AG04450 (cell line): Measurements from ENCODE around the gene ARL5C. TPM values are rescaled to one million over a fixed set of nuclear protein-coding genes. Genes with fewer than 3 reads are reported as not detected.

Experiments
- CTCF ChIA-PET: fragments of 300-600, 350-600 bp; formaldehyde crosslinking; extraction: SDS; loops from one replicate; lab custom pipeline; 2022; ENCODE audit warnings: antibody characterized with exemption, inconsistent platforms; lab: Charles Lee
- POLR2A ChIA-PET: fragments of 350-600 bp; formaldehyde crosslinking; extraction: SDS; loops from one replicate; lab custom pipeline; 2021; ENCODE audit warnings: antibody characterized with exemption, inconsistent platforms; lab: Yijun Ruan, JAX
- DNase-seq: peaks from one replicate; pipeline ENCODE4 v3.0.0-alpha.2; 2011; ENCODE audit warnings: low read depth, low spot score
- H3K27ac ChIP-seq: one replicate; pipeline ENCODE4 v1.5.1; 2012; ENCODE audit warnings: low read depth, low read length, control low read depth
- H3K27me3 ChIP-seq: one replicate; pipeline ENCODE4 v1.6.0; 2012; ENCODE audit warnings: low read length; ENCODE audit not compliant: control insufficient read depth, insufficient read depth
- H3K4me3 ChIP-seq: 2 replicates; pipeline ENCODE4 v1.5.1; 2011; ENCODE audit warnings: mild to moderate bottlenecking, low read depth, low read length, control low read depth
- H3K9me3 ChIP-seq: 2 replicates; pipeline ENCODE4 v1.5.1; 2012; ENCODE audit warnings: low read length; ENCODE audit not compliant: control insufficient read depth, insufficient read depth
- CTCF ChIP-seq: IDR thresholded peaks from 2 replicates; pipeline ENCODE4 v1.5.1; 2011; ENCODE audit warnings: low read depth, low read length, control low read depth, inconsistent platforms
- polyA plus RNA-seq: library from polyadenylated mRNA; depleted of rRNA; stranded (reverse); fragments of >200 nt; gene quantifications from 2 replicates; pipeline ENCODE4 v1.2.3, GENCODE V29; 2011

Gene ARL5C
- polyA plus RNA-seq, 1 experiment, result not detected

GRCh38 chr17:39150104-39150634 lies 15.8 kb downstream of the ARL5C start:
- ChIA-PET POLR2A (no interaction called here), CTCF (interaction anchor here (7.2 kb wide), 1 partner anchor 167 kb away, joined by 367 read pairs; no protein-coding TSS in a partner anchor)
- TF ChIP-seq CTCF, result no peak
- H3K9me3 ChIP-seq, result no peaks in the 10 kb centered on the region; the same call in 1 of the 2 replicates
- H3K27ac ChIP-seq, result no peak overlapping the region
- DNase-seq, result no peak
- no peak overlapping the region for H3K4me3 ChIP-seq
- peaks cover 26% of the 10 kb centered on the region for H3K27me3 ChIP-seq

GRCh38 chr17:39147221-39148185 lies 18.5 kb downstream of the ARL5C start:
- Histone ChIP-seq H3K27ac (no peak overlapping the region), H3K4me3 (no peak overlapping the region), H3K9me3 (no peaks in the 10 kb centered on the region), H3K27me3 (peaks cover 26% of the 10 kb centered on the region)
- DNase-seq, result no peak
- ChIA-PET POLR2A (interaction anchor here (0.7 kb wide), 1 partner anchor 52 kb away, joined by 13 read pairs; the partner anchor contains the start of gene RPL19), CTCF (interaction anchor here (0.6 to 7.2 kb wide), 3 partner anchors 17 to 315 kb away, joined by 3 to 367 read pairs (median 4); no protein-coding TSS in a partner anchor)
- no peak for TF ChIP-seq CTCF

DNA sequence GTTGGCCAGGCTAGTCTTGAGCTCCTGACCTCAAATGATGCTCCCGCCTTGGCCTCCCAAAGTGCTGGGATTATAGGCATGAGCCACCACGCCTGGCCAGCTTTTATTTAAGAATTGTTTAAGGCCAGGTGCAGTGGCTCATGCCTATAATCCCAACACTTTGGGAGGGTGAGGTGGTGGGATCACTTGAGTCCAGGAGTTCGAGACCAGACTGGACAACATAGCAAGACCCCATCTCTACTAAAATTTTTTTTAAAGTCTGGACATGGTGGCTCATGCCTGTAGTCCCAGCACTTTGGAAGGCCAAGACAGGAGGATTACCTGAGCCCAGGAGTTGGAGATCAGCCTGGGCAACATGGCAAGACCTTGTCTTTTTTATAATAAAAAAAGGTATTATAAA lies 19.7 kb downstream of the ARL5C start:
- Histone ChIP-seq H3K4me3 (no peak overlapping the region), H3K27ac (no peak overlapping the region), H3K9me3 (no peaks in the 10 kb centered on the region), H3K27me3 (peaks cover 19% of the 10 kb centered on the region)
- ChIA-PET POLR2A (interaction anchor here (0.7 kb wide), 1 partner anchor 63 kb away, joined by 6 read pairs; no protein-coding TSS in a partner anchor), CTCF (interaction anchor here (0.7 kb wide), 1 partner anchor 17 kb away, joined by 4 read pairs; no protein-coding TSS in a partner anchor)
- no peak for DNase-seq
- TF ChIP-seq CTCF, result no peak

- POLR2A ChIA-PET, result no interaction called here
- no peak for TF ChIP-seq CTCF
Measured at GRCh38 chr17:39145143-39145542, 20.8 kb downstream of the ARL5C start.

More at GRCh38 chr17:39145143-39145542, 20.8 kb downstream of the ARL5C start:
- no peak overlapping the region for H3K4me3 ChIP-seq
- CTCF ChIA-PET, result interaction anchor here (0.9 to 3.3 kb wide), 4 partner anchors 20 to 162 kb away, joined by 3 to 26 read pairs (median 4); no protein-coding TSS in a partner anchor
- no peak for DNase-seq
- no peak overlapping the region for H3K27ac ChIP-seq
- no peaks in the 10 kb centered on the region for H3K9me3 ChIP-seq
- peaks cover 8% of the 10 kb centered on the region for H3K27me3 ChIP-seq
